Heart left ventricle (tissue), 13 donors: ENCODE results near the gene ANKRD52.
"Not testable (repeated sequence)": the region's sequence is repeated elsewhere in the genome, so short reads cannot be mapped to it uniquely, and the experiment has no call there.

ENCODE experiments used
- POLR2A ChIP-seq, 2 donors: fragments of 450-650 bp; IDR thresholded peaks; one replicate each; pipeline ENCODE4 v1.6.1; 2017; ENCODE audit warnings: antibody characterized with exemption in 2 of 2, mild to moderate bottlenecking in 2 of 2, moderate library complexity in 2 of 2
- TF ChIP-seq, protein P1 (sequence below), 12 donors: fragments of 200-600 bp; sonication (generic) in 4 of 12; IDR thresholded peaks; one replicate each; pipeline versions ENCODE4 v1.5.0 to v1.8.0; 2018 to 2022; ENCODE audit warnings: antibody characterized with exemption in 12 of 12, mild to moderate bottlenecking in 5 of 12
- donor health status: ischemic (EF 13 %, LVEDD 7.1; RV severe dilation, severe dysfunction).
- donor health status: DM: no; HTN: yes; CAD: no.
- donor health status: DM: no; HTN: no; CAD: no.
- donor health status: ischemic (EF 25% LVEDD 6.9; RV normal size, moderate dysfunction).
- donor health status: ischemic (EF 25% LVEDD 5.7; RV mildly dilated, moderate dysfunction).
- donor health status: ischemic (EF 35%, LVEDD 5.7; RV mildly dilated, moderate dysfunction).
- donor health status: nonischemic (EF 11% LVEDD 7.7; RV severe dilation, severe dysfunction).
- donor health status: DM: yes; HTN: yes; CAD: no.
- donor health status: PGD.
- donor health status: ischemic (EF 29% LVEDD 5.4; RV normal size, mild dysfunction).
- donor health status: nonischemic (EF 23%, LVEDD 6.1; RV moderate dilation, normal function).

DNA sequence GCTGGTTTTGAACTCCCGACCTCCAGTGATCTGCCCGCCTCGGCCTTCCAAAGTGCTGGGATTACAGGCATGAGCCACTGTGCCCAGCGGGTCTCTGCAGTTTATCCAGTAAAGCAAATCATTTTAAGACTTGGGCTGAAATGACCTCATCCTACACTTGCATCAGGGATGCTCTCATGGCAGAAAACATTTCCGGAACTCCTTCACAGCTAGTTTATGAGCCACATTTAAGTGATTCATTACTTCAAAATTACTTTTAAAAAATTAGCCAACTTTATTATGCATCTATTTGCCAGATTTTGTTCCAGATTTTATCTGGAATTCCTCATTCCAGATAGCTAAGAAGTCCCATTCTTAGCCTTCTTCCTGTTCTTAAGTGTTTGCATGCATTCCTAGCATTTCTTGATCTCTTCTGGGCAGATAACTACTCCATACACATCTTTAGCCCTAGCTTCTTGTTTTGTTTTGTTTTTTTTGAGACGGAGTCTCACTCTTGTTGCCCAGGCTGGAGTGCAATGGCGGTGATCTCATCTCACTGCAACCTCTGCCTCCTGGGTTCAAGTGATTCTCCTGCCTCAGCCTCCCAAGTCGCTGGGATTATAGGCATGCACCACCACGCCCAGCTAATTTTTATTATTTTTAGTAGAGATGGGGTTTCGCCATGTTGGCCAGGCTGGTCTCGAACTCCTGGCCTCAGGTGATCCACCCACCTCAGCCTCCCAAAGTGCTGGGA, 61.2 kb downstream of the ANKRD52 start:
- TF ChIP-seq, protein P1, sequence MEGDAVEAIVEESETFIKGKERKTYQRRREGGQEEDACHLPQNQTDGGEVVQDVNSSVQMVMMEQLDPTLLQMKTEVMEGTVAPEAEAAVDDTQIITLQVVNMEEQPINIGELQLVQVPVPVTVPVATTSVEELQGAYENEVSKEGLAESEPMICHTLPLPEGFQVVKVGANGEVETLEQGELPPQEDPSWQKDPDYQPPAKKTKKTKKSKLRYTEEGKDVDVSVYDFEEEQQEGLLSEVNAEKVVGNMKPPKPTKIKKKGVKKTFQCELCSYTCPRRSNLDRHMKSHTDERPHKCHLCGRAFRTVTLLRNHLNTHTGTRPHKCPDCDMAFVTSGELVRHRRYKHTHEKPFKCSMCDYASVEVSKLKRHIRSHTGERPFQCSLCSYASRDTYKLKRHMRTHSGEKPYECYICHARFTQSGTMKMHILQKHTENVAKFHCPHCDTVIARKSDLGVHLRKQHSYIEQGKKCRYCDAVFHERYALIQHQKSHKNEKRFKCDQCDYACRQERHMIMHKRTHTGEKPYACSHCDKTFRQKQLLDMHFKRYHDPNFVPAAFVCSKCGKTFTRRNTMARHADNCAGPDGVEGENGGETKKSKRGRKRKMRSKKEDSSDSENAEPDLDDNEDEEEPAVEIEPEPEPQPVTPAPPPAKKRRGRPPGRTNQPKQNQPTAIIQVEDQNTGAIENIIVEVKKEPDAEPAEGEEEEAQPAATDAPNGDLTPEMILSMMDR (IDR thresholded peaks at IDR 0.05) = not testable (repeated sequence)
- not testable (repeated sequence) for TF ChIP-seq POLR2A (IDR thresholded peaks at IDR 0.05)
